ENCODE data around the gene TRANK1.
"Not testable (repeated sequence)": the region's sequence is repeated elsewhere in the genome, so short reads cannot be mapped to it uniquely, and the experiment has no call there.

Gene TRANK1

DNA sequence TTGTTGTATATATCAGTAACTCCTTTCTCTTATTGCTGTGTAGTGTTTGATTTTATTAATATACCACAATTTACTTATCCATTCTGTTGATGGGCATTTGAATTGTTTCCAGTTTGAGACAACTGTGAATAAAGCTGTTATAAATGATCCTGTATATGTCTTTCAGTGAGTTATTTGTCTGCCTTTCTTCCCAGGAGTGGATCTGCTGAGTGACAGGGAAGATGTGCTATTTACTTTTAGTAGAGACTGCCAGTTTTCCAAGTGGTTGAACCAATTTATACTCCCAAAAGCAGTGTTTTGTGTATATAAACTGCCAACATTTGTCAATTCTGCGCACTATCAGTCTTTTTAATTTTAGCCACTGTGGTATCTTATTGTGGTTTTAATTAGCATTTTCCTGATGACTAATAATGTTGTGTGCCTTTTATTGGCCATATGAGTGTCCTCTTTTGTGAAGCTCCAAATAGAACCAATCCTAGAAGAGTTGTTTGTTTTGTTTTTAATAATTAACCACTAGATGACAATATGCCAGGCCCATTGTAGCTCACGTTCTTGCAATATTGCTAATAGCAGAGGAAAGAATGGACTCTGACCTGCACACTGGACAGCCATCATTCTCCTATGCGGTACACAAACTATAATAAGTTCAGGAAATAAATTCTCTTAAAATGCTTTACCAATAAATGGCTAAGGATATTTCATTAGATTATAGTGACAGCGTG is 25.3 kb downstream of the TRANK1 start:
- peak; percentile 63 for DNase-seq (ENCODE audit: low spot score)

DNA sequence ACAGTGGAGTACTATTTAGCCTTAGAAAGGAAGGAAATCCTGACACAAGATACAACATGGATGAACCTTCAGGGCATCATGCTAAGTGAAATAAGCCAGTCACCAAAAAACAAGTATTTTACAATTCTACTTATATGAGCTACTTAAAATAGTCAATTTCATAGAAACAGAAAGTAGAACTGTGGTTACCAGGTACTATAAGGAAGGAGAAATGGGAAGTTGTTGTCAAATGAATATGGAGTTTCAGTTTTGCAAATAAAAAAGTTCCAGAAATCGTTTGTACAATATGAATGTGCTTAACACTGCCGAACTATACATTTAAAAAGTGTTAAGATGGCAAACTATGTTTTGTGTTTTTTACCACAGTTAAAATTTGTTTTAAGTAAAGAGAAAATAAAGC is 26.8 kb downstream of the TRANK1 start:
- no peak for DNase-seq (ENCODE audit: low spot score)

DNA sequence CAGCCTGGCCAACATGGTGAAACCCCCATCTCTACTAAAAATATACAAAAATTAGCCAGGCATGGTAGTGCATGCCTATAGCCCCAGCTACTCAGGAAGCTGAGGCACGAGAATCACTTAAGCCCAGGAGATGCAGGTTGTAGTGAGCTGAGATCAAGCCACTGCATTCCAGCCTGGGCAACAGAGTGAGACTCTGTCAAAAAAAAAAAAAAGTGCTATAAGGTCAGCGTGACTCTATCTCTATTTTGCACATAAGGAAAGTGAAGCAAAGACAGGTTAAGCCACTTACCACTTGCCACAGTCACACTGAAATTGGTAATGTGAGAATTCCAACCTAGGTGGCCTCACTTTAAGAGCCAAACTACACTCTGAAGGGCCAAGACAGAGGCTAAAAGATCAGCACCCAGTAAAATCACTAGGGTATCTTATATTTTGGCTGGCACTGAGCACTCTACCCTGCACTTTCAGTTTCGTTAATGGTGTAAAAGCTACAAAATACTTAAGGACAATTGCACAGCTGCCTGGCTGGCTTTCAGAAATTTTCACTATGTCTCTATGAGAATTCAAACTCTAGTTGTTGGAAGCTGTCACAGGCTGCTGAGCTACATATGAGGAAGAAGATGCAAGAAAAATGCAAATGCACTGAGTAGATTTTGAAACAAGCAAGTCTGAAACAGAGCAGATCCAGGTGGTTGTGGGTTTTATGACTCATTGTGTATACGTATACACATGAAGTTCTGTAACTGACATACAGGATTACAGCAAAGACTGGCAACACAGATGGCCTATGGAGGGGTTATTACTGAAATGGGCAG is 32.7 kb downstream of the TRANK1 start:
- DNase-seq (ENCODE audit: low spot score): peak; percentile 59

DNA sequence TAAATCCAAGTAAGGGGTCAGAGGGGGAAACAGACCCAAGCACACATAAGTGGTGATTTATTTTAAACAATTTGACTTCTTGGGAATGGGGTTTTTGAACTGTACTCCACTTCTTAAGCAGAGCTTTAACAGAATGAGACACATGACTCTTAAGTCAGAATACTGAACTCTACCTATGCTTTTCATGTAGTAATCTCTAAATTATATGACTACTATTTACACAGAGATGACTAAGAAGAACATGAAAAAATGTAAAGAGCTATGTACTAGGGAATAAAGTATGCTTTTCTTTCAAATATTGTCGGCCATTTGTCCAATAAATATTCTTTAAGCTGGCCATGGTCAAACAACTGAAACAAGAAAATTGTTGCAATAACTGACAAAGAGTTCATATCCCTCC is 35.2 kb downstream of the TRANK1 start:
- no peak for DNase-seq (ENCODE audit: low spot score)

DNA sequence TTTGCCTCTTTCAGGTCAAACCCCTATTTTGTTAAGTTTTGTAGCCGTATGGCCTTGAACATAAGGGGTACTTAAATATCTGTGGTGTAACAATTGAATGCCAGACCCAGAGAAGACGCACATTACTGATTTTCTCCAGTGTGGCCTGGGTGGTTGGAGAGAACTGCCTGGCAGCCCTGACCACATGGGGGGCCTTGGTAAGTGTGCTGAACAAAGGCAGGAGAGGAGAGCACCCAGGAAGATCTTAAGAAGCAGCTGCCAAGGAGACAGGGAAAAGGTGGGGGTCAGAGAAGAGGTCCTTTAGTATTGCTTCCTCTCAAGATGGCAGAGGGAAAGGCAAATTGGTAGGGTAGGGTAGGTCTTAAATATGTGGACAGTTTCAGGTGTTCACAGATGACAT is 35.7 kb downstream of the TRANK1 start:
- DNase-seq (ENCODE audit: low spot score): no peak

DNA sequence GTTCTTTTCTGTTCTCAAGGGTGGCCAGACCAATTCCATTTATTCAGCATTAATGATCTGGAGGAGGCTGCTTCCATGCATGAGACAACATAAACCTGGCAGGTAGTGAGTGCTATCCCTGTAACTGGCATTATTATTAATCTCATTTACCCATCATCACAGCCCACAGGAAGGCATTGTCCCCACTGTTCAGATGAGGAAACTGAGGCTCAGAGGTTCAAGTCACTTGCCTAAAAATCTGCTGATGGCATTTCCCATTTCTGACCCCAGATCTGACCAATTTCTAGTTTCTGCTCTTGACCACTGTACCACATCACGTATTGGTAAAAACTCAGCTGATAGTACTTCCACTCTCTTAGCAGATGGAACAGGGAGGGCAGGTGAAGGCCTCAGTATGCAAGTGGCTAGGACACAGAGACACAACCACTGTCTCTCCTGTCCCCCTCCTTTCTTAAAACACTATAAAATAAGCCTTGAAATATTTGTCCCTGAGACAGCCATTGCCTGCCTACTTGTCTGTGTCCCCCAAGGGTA is 36.1 kb downstream of the TRANK1 start:
- DNase-seq (ENCODE audit: low spot score): no peak

DNA sequence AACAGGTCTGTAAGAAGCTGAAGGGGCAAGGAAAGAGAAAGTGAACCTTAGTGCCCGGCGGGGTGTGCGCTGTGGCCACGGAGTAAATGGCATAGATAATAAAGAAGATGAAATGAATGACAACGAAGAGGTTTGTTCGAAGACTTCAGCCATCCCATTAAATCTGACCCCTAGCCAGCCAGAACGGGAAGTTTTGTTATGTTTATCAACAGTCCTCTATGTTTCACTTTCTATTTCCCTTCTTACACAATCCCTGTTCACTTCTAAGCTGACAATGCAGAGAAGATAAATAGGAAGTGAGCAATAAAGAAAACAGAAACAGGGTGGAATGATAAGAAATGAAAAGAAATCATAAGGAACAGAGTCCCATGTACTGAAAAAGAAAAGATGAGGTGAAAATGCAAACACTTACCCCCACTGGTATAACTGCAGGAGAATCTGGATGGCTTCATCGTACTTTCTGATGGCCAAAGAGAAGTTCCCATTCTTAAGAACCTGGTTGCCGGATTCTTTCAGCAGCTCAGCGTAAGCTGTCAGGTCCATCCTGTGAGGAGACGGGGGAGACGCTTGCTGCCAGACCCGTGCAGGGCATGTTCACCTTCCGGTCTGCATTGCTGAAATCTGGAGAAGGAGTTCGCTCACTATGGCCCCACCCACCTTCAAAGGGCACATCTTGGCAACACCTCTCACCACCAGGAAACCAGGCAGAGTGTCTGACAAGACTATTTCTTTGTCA is 36.8 kb downstream of the TRANK1 start:
- peak; percentile 77 for DNase-seq (ENCODE audit: low spot score)

DNA sequence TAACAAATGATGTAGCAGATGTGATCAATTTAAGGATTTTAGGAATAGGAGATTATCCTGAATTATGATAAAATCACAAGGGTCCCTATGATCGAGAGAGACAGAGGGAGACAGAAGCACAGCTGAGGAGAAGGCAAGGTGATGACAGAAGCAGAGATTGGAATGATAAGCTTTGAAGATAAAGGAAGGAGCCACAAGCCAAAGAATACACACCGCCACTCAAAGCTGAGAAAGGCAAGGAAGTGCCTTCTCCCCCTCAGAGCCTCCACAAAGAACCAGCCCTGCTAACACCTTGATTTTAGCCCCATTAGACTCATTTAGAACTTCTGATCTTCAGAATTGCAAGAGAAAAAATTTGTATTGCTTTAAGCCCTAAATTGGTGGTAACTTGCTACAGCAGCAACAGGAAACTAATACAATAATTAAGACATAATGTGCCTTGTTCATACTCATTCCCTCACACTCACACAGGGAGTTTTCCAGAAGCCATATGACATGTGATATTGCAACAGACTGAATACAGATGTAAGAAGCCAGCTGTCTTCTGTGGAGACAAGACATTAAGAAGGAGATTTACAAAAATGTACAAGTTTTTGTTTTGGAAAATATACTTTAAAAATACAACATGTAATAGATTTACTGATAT is 38.2 kb downstream of the TRANK1 start:
- no peak for DNase-seq (ENCODE audit: low spot score)

DNA sequence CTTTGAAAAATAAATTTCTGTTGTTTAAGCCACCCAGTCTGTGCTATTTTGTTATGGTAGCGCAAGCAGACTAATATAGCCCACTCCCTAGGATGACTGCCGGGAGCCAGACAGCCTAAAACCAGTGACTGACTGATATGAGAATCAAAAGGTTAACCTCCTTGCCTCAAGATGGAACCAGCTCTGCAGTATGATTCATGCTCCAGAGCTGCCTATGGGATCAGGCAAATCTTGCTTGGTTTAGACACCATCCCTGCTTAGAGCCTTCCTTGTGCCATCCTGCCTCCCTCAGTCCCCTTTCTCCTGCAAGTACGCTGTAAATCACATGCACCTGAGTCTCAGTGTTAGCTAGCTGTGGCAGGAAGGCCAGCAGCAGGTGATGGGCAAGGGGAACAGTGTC is 39.3 kb downstream of the TRANK1 start:
- DNase-seq (ENCODE audit: low spot score): no peak

DNA sequence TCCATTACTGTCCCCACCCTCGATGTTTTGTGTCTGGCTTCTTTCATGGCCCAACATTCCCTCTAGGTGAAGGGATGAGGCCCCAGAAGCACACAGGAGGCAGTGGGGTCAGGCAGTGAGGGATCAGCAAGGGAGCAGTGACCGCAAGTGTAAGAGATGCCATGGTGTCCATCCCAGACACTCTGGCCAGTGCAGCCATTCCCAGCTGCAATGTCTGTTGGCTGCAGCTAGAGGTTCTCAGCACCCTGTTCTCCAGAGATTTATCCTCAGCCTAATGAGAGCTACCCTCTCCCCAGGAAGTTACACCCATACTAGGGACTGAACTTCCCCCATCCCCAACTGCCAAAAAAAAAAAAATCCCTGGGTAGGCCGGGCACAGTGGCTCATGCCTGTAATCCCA is 40.2 kb downstream of the TRANK1 start:
- no peak for DNase-seq (ENCODE audit: low spot score)

DNA sequence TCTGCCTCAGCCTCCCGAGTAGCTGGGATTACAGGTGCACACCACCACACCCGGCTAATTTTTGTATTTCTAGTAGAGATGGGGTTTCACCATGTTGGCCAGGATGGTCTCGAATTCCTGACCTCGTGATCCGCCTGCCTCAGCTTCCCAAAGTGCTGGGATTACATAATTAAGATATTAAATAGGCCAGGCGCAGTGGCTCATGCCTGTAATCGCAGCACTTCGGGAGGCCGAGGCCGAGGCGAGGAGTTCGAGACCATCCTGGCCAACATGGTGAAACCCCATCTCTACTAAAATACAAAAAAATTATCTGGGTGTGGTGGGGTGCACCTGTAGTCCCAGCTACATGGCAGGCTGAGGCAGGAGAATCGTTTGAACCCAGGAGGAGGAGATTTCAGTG is 40.8 kb downstream of the TRANK1 start:
- not testable (repeated sequence) for DNase-seq (ENCODE audit: low spot score)

DNA sequence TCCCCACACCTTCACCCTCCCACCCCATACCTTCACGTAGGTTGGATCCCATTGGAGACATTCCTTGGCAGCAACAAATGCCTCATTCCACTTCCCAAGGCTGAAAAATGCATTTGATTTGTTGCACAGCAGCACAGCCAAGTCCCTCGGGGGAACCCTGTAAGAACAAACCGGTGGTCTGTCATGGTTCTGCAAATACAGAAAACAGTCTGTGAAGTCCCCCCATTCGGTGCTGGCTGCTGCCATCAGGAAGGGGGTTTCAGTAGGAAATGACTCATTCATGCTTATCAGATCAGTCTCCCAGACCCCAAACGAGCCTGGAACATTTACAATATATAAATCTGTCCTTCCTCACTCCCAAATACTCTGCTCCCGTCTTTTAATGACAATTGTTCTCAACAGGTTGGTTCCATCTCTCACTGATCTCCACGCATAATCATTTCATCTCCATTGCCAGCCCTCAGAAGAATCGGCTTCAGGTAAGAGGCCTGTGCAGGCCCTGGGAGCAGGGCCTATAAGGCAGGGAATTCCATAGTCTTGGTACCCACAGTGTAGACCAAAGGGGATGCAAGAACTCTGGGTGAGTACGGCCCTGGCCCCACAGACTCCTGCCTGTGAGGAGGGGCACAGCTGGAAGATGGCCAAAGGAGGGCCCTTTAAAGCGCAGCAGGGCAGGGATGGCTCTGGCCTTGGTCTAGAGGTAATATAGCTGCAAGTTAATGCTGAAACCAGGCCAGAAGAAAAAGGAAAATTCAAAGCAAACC is 41.6 kb downstream of the TRANK1 start:
- DNase-seq (ENCODE audit: low spot score): no peak

DNA sequence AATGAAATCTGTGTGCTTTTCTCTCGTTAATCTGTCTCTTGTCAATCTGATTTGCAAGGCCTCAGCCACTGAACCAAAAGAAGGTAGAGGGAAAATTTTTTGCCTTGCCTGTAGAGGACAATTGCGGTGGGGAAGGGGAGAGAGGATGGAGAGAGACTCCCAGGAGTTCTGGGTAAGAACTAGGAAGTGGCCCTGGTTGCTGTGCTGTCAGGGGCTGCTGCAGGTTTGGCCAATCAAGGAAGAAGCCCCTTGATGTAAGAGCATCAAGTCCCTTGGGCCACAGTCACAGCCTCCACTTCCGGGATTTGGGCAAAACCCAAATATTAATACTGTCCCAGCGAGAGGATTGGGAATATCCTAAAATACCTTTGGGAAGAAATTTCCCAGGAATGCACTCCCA is 43.3 kb downstream of the TRANK1 start:
- DNase-seq (ENCODE audit: low spot score): no peak

DNA sequence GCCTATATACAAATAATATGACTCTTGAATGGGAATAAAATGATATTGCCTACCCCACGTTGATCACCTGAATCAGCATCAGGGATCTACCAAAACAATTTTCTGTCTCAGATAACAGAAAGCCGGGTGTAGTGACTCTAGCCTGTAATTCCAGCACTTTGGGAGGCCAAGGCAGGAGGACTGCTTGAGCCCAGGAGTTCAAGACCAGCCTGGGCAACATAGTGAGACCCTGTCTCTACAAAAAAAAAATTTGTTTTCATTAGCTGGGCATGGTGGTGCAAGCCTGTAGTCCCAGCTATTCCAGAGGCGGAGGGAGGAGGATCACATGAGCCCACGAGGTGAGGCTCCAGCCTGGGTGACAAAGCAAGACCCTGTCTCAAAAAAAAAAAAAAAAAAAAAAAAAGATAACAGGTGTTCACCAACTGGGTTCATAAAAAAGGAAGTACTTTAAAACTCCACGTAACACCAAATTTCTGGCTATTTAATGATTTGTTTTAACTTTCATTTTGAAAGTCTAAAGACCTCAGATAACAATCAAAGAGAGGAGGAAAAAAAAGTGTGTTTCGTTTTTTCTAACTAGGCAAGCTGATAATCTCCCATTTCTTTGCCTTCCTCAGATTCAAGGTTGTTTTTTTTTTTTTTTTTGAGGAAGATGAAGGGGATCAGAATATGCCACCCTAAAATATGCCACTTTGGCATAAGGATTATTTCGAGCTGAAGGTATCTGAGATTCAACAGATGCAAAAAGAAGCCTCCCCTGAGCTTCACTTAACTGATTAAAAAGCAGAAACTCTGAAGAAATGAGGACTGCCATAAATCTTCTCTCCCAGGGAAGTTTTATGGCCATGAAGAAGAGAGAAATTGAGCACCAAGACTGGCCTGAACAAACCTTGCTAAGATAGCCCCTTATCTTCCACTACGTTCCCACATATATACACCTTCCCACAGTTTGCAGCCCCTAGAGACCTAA is 44.1 kb downstream of the TRANK1 start:
- DNase-seq (ENCODE audit: low spot score): no peak

DNA sequence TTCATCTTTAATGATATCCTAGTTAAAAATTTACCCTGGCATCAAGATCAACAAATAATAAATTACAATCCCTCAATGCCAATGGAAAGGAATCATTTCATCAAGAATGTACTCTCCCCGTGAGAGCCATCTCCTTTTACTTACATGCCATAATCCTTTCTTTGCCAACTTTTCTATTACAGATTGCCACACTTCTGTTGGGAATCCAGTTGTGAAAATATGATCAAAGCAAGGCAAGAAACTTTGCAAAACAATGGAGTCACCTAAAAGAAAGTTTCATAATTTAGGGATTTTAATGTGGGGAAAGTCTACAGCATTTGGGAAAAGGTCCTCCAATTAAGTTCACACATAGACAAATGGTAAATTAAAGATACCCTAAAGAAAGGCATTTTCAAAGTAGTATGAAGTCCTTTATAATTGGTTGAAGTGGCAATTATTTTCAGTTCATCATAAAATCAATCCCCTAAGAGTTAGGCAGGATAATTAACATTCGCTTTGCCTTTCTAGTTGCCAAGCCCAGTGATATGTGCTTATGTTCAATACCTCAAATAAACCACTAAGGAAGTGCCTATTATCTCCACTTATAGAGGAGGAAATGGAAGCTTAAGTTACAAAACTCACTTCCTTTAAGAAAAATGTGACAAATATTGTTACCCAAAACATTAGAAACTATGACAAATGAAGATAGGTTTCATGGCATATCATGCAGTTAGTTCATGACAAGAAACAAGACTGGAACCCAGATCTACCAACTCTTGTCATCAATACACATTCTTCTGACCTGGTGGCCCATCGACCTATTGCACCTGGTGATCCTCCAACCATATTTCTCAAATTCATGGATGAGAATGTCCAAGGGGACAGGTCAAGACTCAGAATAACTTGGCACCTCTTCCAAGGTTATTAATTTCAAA is 49.1 kb downstream of the TRANK1 start:
- DNase-seq (ENCODE audit: low spot score): no peak

DNA sequence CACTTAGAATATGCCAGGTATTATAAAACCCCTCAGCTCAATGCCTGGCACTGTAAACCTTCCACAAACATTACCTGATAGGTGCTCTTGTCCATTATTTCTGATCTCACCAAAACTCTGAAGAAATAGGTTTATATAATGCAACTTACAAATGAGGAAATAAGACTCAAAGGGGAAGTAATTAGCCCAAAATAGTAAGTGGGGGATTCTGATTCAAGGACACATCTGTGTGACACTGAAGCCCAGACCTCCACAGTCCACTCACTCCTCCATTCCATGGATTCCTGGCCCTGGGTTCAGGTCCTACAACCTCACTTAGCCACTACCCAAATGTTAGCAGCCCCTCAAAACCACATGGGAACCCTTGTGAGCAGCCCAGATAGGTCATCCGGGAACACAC is 49.9 kb downstream of the TRANK1 start:
- no peak for DNase-seq (ENCODE audit: low spot score)

DNA sequence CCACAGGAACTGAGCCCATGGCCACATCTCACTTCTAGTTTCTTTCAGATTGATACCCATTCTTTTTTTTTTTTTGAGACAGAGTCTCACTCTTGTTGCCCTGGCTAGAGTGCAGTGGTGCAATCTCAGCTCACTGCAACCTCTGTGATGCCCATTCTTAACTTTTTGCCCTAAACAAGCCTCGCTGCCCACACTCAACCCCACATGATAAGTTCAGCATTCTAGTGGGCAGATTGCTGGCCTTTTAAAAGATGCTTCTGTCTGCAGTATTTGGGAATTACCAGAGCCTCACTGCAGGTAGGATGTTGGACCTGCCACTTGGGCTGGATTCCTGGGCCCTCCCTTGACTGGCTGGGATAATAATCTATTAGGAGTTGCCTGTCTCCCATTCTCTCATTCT is 51.0 kb downstream of the TRANK1 start:
- DNase-seq (ENCODE audit: low spot score): no peak

DNA sequence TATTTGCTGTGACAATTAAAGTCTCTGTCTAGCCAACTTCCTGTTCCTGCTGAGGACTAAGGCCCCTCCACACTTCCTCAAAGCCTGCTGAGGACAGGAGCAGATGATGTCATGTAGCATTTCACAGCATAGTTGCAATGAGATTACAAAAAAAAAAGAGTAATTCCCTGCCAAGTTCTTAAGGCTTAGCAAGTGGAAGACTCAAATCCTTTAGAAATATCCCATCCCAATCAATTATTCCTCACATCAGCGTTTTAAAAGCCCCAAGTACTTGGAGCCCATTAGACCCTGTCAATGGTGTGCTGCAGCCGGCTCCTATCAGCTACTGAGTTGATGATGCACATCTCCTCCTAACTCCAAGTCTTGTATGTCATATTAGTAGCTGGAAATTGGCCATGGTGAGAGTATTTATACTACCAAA is 51.7 kb downstream of the TRANK1 start:
- no peak for DNase-seq (ENCODE audit: low spot score)
